Activated CD4-positive, alpha-beta T cell treated with anti-CD3 and anti-CD28 coated beads for 4 hours (primary cell): ENCODE results near the gene MGARP.
"Not testable (repeated sequence)": the region's sequence is repeated elsewhere in the genome, so short reads cannot be mapped to it uniquely, and the experiment has no call there.

Experiments
- DNase-seq, 2 donors: peaks; one replicate each; pipeline ENCODE4 v3.0.0-alpha.2; 2020

Gene MGARP

GRCh38 chr4:139279760-139280620 is at the start of gene MGARP:
MGARP (minus strand) TSS chr4:139280225; CDS start chr4:139280158, 67 bp downstream.
- no peak for DNase-seq

- DNase-seq, result no peak
Measured at GRCh38 chr4:139329665-139330200, 49.7 kb upstream of the MGARP start.

- DNase-seq, result no peak
Measured at GRCh38 chr4:139324620-139325019, 44.6 kb upstream of the MGARP start.

- not testable (repeated sequence) for DNase-seq
Measured at GRCh38 chr4:139322541-139322940, 42.5 kb upstream of the MGARP start.

GRCh38 chr4:139322070-139322469 is 42.0 kb upstream of the MGARP start:
- not testable (repeated sequence) for DNase-seq

GRCh38 chr4:139319571-139319970 is 39.5 kb upstream of the MGARP start:
- DNase-seq, result no peak

GRCh38 chr4:139317635-139318034 is 37.6 kb upstream of the MGARP start:
- no peak for DNase-seq

- no peak for DNase-seq
Measured at GRCh38 chr4:139316733-139317132, 36.7 kb upstream of the MGARP start.

GRCh38 chr4:139315221-139315675 is 35.2 kb upstream of the MGARP start:
- no peak for DNase-seq

GRCh38 chr4:139314047-139314800 is 34.2 kb upstream of the MGARP start:
- DNase-seq, result no peak

- not testable (repeated sequence) for DNase-seq
Measured at GRCh38 chr4:139313414-139313813, 33.4 kb upstream of the MGARP start.

GRCh38 chr4:139312552-139313332 is 32.7 kb upstream of the MGARP start:
- no peak for DNase-seq

GRCh38 chr4:139311909-139312308 is 31.9 kb upstream of the MGARP start:
- DNase-seq, result no peak

- no peak for DNase-seq
Measured at GRCh38 chr4:139304920-139305319, 24.9 kb upstream of the MGARP start.

- peak; percentile 51 to 62 for DNase-seq
Measured at GRCh38 chr4:139301821-139302611, 22.0 kb upstream of the MGARP start, which contains the start of gene NDUFC1. NDUFC1 (minus strand) TSS chr4:139302477; CDS start chr4:139295798, 6,679 bp downstream.

- DNase-seq, result peak; percentile 97
Measured at GRCh38 chr4:139301113-139301820, 21.2 kb upstream of the MGARP start, which contains the start of gene NAA15. NAA15 (plus strand) TSS chr4:139301505; CDS start chr4:139301778, 273 bp downstream.

- no peak for DNase-seq
Measured at GRCh38 chr4:139300431-139301112, 20.5 kb upstream of the MGARP start.

GRCh38 chr4:139299536-139299935 is 19.5 kb upstream of the MGARP start:
- DNase-seq, result no peak

GRCh38 chr4:139297001-139297410 is 17.0 kb upstream of the MGARP start:
- DNase-seq, result no peak

- DNase-seq, result no peak
Measured at GRCh38 chr4:139295942-139296299, 15.9 kb upstream of the MGARP start.
